NCI-H187 (cell line): Measurements from ENCODE around the gene SNX25.
A peak's percentile ranks its signal among the peaks of the same experiment; 100 is the strongest.

Experiments used
- DNase-seq, 2 experiments: peaks; one replicate each; lab custom pipeline; 2025; lab: John Stamatoyannopoulos, UW

SNX25 gene

GRCh38 chr4:185263419-185263818 is 54.0 kb downstream of the SNX25 start:
- DNase-seq, result no peak

GRCh38 chr4:185265942-185266341 is 56.5 kb downstream of the SNX25 start:
- DNase-seq, result no peak

GRCh38 chr4:185269286-185269685 is 59.9 kb downstream of the SNX25 start:
- no peak for DNase-seq

- no peak for DNase-seq
These were observed 60.6 kb downstream of the SNX25 start for GRCh38 chr4:185270037-185270436.

GRCh38 chr4:185270885-185271284 is 61.5 kb downstream of the SNX25 start:
- no peak for DNase-seq

- no peak for DNase-seq
These were observed 62.8 kb downstream of the SNX25 start for GRCh38 chr4:185272245-185272644.

GRCh38 chr4:185275501-185275900 is 66.1 kb downstream of the SNX25 start:
- no peak for DNase-seq

GRCh38 chr4:185276036-185276435 is 66.6 kb downstream of the SNX25 start:
- no peak for DNase-seq

GRCh38 chr4:185278716-185279115 is 69.3 kb downstream of the SNX25 start:
- no peak for DNase-seq

- no peak for DNase-seq
These were observed 71.2 kb downstream of the SNX25 start for GRCh38 chr4:185280608-185281007.

GRCh38 chr4:185282968-185283367 is 73.6 kb downstream of the SNX25 start:
- no peak for DNase-seq

- DNase-seq, result no peak
These were observed 74.3 kb downstream of the SNX25 start for GRCh38 chr4:185283723-185284122.

GRCh38 chr4:185285632-185286393 is 76.4 kb downstream of the SNX25 start:
- DNase-seq, result no peak

GRCh38 chr4:185286571-185286970 is 77.2 kb downstream of the SNX25 start:
- DNase-seq, result no peak

- DNase-seq, result no peak
These were observed 77.6 kb downstream of the SNX25 start for GRCh38 chr4:185287031-185287430.

- DNase-seq, result no peak
These were observed 80.7 kb downstream of the SNX25 start for GRCh38 chr4:185290018-185290607.

GRCh38 chr4:185290656-185291055 is 81.3 kb downstream of the SNX25 start:
- DNase-seq, result no peak

- DNase-seq, result no peak
These were observed 83.8 kb downstream of the SNX25 start for GRCh38 chr4:185293202-185293601.

GRCh38 chr4:185296665-185297460 is 87.5 kb downstream of the SNX25 start:
- no peak for DNase-seq

- DNase-seq, result peak; percentile 11 to 48
These were observed 89.5 kb downstream of the SNX25 start for GRCh38 chr4:185298728-185299430.

- no peak for DNase-seq
These were observed 95.1 kb downstream of the SNX25 start for GRCh38 chr4:185304541-185304940.

GRCh38 chr4:185304944-185305690 is 95.7 kb downstream of the SNX25 start:
- peak in 1 of 2 experiments; percentile 9 for DNase-seq
